ENCODE results near the gene ABHD4.
A peak's percentile ranks its signal among the peaks of the same experiment; 100 is the strongest.
"Not testable (repeated sequence)": the region's sequence is repeated elsewhere in the genome, so short reads cannot be mapped to it uniquely, and the experiment has no call there.

The ABHD4 gene

GRCh38 chr14:22598099-22598895 is at the start of gene ABHD4:
Gene ABHD4 (plus strand): TSS chr14:22598300. CDS start chr14:22598307, 7 bp downstream.
- peak; percentile 58 for DNase-seq

GRCh38 chr14:22549324-22549962 is 48.7 kb upstream of the ABHD4 start:
- no peak for DNase-seq

- peak; percentile 69 for DNase-seq
Measured at GRCh38 chr14:22549981-22550673, 48.0 kb upstream of the ABHD4 start.

GRCh38 chr14:22551605-22551997 is 46.5 kb upstream of the ABHD4 start:
- no peak for DNase-seq

- DNase-seq: no peak
Measured at GRCh38 chr14:22552001-22552826, 45.9 kb upstream of the ABHD4 start.

- no peak for DNase-seq
Measured at GRCh38 chr14:22552827-22553076, 45.3 kb upstream of the ABHD4 start.

- no peak for DNase-seq
Measured at GRCh38 chr14:22553445-22553844, 44.7 kb upstream of the ABHD4 start.

- DNase-seq: not testable (repeated sequence)
Measured at GRCh38 chr14:22553861-22554497, 44.1 kb upstream of the ABHD4 start.

- DNase-seq: no peak
Measured at GRCh38 chr14:22554498-22555383, 43.4 kb upstream of the ABHD4 start.

GRCh38 chr14:22555384-22556011 is 42.6 kb upstream of the ABHD4 start:
- DNase-seq: peak; percentile 52

GRCh38 chr14:22556021-22556989 is 41.8 kb upstream of the ABHD4 start:
- peak; percentile 98 for DNase-seq

- DNase-seq: peak; percentile 93
Measured at GRCh38 chr14:22556990-22557623, 41.0 kb upstream of the ABHD4 start.

- DNase-seq: no peak
Measured at GRCh38 chr14:22557846-22558220, 40.3 kb upstream of the ABHD4 start.

- DNase-seq: peak; percentile 57
Measured at GRCh38 chr14:22558221-22558913, 39.7 kb upstream of the ABHD4 start.

GRCh38 chr14:22559041-22559440 is 39.1 kb upstream of the ABHD4 start:
- no peak for DNase-seq

- no peak for DNase-seq
Measured at GRCh38 chr14:22560662-22561365, 37.3 kb upstream of the ABHD4 start.

GRCh38 chr14:22561366-22561660 is 36.8 kb upstream of the ABHD4 start:
- DNase-seq: no peak

All from activated gamma-delta T cell treated with Interleukin-2 at 50 U/mL for 16 hours (primary cell).